ENCODE data around the gene TACR1. TPM values are rescaled to one million over a fixed set of nuclear protein-coding genes. Genes with fewer than 3 reads are reported as not detected.

TACR1 gene
- total and polyA plus RNA-seq, 2 experiments from 2014 or later: 0.13 to 0.19 TPM

GRCh38 chr2:75031906-75032803 lies 167.2 kb downstream of the TACR1 start:
- Histone ChIP-seq H3K27me3 (no peaks in the 10 kb centered on the region), H3K79me2 (no peaks in the 10 kb centered on the region), H3K4me2 (no peak overlapping the region), H3K4me1 (ENCODE audit: insufficient read depth) (no peaks in the 10 kb centered on the region), H4K20me1 (ENCODE audit: insufficient read depth, poor library complexity, severe bottlenecking) (no peaks in the 10 kb centered on the region), H3K9me3 (ENCODE audit: low read depth) (no peaks in the 10 kb centered on the region), H3K4me3 (no peak overlapping the region), H3K9me2 (replicated peaks; ENCODE audit: insufficient read depth) (no peaks in the 10 kb centered on the region), H2AFZ (no peak overlapping the region), H3K27ac (no peak overlapping the region), H3K36me3 (replicated peaks; ENCODE audit: insufficient read depth, low read depth) (no peaks in the 10 kb centered on the region)
- no peak for DNase-seq (ENCODE audit: low spot score)
- 83% methylated on average over 5 of the region's 5 CpGs for WGBS (ENCODE audit: low lambda C conversion rate, missing lambda C conversion rate)
- TF ChIP-seq EZH2phosphoT487 (IDR thresholded peaks at IDR 0.05; ENCODE audit: low read depth, severe bottlenecking, unreplicated experiment) (no peak), CTCF (IDR thresholded peaks at IDR 0.05; ENCODE audit: poor library complexity) (no peak), EZH2 (IDR thresholded peaks at IDR 0.05; ENCODE audit: borderline replicate concordance) (no peak)

GRCh38 chr2:75031171-75031570 lies 168.1 kb downstream of the TACR1 start:
- DNase-seq (ENCODE audit: low spot score): no peak
- TF ChIP-seq EZH2phosphoT487 (IDR thresholded peaks at IDR 0.05; ENCODE audit: low read depth, severe bottlenecking, unreplicated experiment): no peak
- TF ChIP-seq CTCF (IDR thresholded peaks at IDR 0.05; ENCODE audit: poor library complexity): no peak
- H3K79me2 ChIP-seq: no peaks in the 10 kb centered on the region
- H3K9me3 ChIP-seq (ENCODE audit: low read depth): no peaks in the 10 kb centered on the region
- WGBS (ENCODE audit: low lambda C conversion rate, missing lambda C conversion rate): 89% methylated on average over 6 of the region's 6 CpGs
- no peaks in the 10 kb centered on the region for H3K9me2 ChIP-seq (replicated peaks; ENCODE audit: insufficient read depth)
- no peaks in the 10 kb centered on the region for H4K20me1 ChIP-seq (ENCODE audit: insufficient read depth, poor library complexity, severe bottlenecking)
- no peak overlapping the region for H3K4me2 ChIP-seq
- H3K4me1 ChIP-seq (ENCODE audit: insufficient read depth): no peaks in the 10 kb centered on the region
- no peak overlapping the region for H3K4me3 ChIP-seq
- no peak overlapping the region for H3K27ac ChIP-seq
- no peak overlapping the region for H2AFZ ChIP-seq
- H3K36me3 ChIP-seq (replicated peaks; ENCODE audit: insufficient read depth, low read depth): no peaks in the 10 kb centered on the region
- no peaks in the 10 kb centered on the region for H3K27me3 ChIP-seq

- Histone ChIP-seq H3K9me2 (replicated peaks; ENCODE audit: insufficient read depth) (no peaks in the 10 kb centered on the region), H3K36me3 (replicated peaks; ENCODE audit: insufficient read depth, low read depth) (no peaks in the 10 kb centered on the region), H3K4me1 (ENCODE audit: insufficient read depth) (no peaks in the 10 kb centered on the region), H3K27me3 (no peaks in the 10 kb centered on the region), H3K9me3 (ENCODE audit: low read depth) (no peaks in the 10 kb centered on the region), H2AFZ (no peak overlapping the region), H3K27ac (no peak overlapping the region), H3K4me3 (no peak overlapping the region), H3K4me2 (no peak overlapping the region), H3K79me2 (no peaks in the 10 kb centered on the region), H4K20me1 (ENCODE audit: insufficient read depth, poor library complexity, severe bottlenecking) (no peaks in the 10 kb centered on the region)
- DNase-seq (ENCODE audit: low spot score): no peak
- 84% methylated on average over 3 of the region's 3 CpGs for WGBS (ENCODE audit: low lambda C conversion rate, missing lambda C conversion rate)
- TF ChIP-seq EZH2phosphoT487 (IDR thresholded peaks at IDR 0.05; ENCODE audit: low read depth, severe bottlenecking, unreplicated experiment) (no peak), EZH2 (IDR thresholded peaks at IDR 0.05; ENCODE audit: borderline replicate concordance) (no peak), CTCF (IDR thresholded peaks at IDR 0.05; ENCODE audit: poor library complexity) (no peak)
Observed at GRCh38 chr2:75030218-75031009, 168.9 kb downstream of the TACR1 start.
